Neural cell (in vitro differentiated cells): ENCODE results near the gene EHBP1. TPM values are rescaled to one million over a fixed set of nuclear protein-coding genes. Genes with fewer than 3 reads are reported as not detected.

Experiments
- H2AFZ ChIP-seq: fragments of 200-600, 300-800 bp; sonication (generic), shearing (Covaris generic); 2 replicates; pipeline ENCODE4 v1.6.0; 2014; ENCODE audit warnings: low read depth, mild to moderate bottlenecking, antibody characterized with exemption, low read length, moderate library complexity
- H3F3A ChIP-seq: fragments of 200-600 bp; shearing (Covaris generic); 2 replicates; pipeline ENCODE4 v1.6.1; 2016; ENCODE audit warnings: mild to moderate bottlenecking, moderate library complexity, mixed read lengths, antibody characterized with exemption, low read length; ENCODE audit not compliant: insufficient read depth, poor library complexity, severe bottlenecking
- H3K27ac ChIP-seq: fragments of 200-600, 300-800 bp; sonication (generic), shearing (Covaris generic); 2 replicates; pipeline ENCODE4 v1.5.1; 2014; ENCODE audit warnings: mild to moderate bottlenecking, low read length, moderate library complexity
- H3K27me3 ChIP-seq: fragments of 300-800, 200-600 bp; sonication (generic), shearing (Covaris generic); 2 replicates; pipeline ENCODE4 v1.6.0; 2014; ENCODE audit warnings: mild to moderate bottlenecking, low read depth, low read length, moderate library complexity; ENCODE audit not compliant: insufficient read depth
- H3K36me3 ChIP-seq: fragments of 300-800, 200-600 bp; sonication (generic), shearing (Covaris generic); 2 replicates; pipeline ENCODE4 v1.5.1; 2014; ENCODE audit warnings: mild to moderate bottlenecking, antibody characterized with exemption, low read length, moderate library complexity; ENCODE audit not compliant: insufficient read depth
- H3K4me2 ChIP-seq: fragments of 300-800, 200-600 bp; sonication (generic), shearing (Covaris generic); 2 replicates; pipeline ENCODE4 v1.6.0; 2014; ENCODE audit warnings: mild to moderate bottlenecking, low read length
- H3K4me3 ChIP-seq: fragments of 300-800, 200-600 bp; sonication (generic), shearing (Covaris generic); 2 replicates; pipeline ENCODE4 v1.5.1; 2014; ENCODE audit warnings: mild to moderate bottlenecking, low read length, moderate library complexity
- H3K79me2 ChIP-seq: fragments of 200-600 bp; shearing (Covaris generic); replicated peaks from 2 replicates; pipeline ENCODE4 v1.6.0; 2014; ENCODE audit warnings: mild to moderate bottlenecking, low read length, moderate library complexity; ENCODE audit not compliant: insufficient read depth
- H3K9ac ChIP-seq: fragments of 300-800, 200-600 bp; sonication (generic), shearing (Covaris generic); 2 replicates; pipeline ENCODE4 v1.6.1; 2016; ENCODE audit warnings: mild to moderate bottlenecking, low read length, mixed read lengths
- H3K9me2 ChIP-seq: fragments of 200-600 bp; shearing (Covaris generic); 2 replicates; pipeline ENCODE4 v1.6.1; 2016; ENCODE audit warnings: mild to moderate bottlenecking, low read length, mixed read lengths; ENCODE audit not compliant: insufficient read depth
- H3K9me3 ChIP-seq: fragments of 200-600, 300-800 bp; sonication (generic), shearing (Covaris generic); 2 replicates; pipeline ENCODE4 v1.6.1; 2016; ENCODE audit warnings: mild to moderate bottlenecking, mixed run types, low read length, moderate library complexity, mixed read lengths
- H4K20me1 ChIP-seq: fragments of 200-600 bp; shearing (Covaris generic); 2 replicates; pipeline ENCODE4 v1.6.1; 2016; ENCODE audit warnings: mild to moderate bottlenecking, mixed run types; ENCODE audit not compliant: insufficient read depth
- CTCF ChIP-seq: fragments of 450-650 bp; IDR thresholded peaks from 2 replicates; pipeline ENCODE4 v1.5.1; 2014; ENCODE audit warnings: antibody characterized with exemption, mild to moderate bottlenecking, moderate library complexity; ENCODE audit not compliant: poor library complexity, severe bottlenecking
- EP300 ChIP-seq: fragments of 450-650 bp; conservative IDR thresholded peaks from 2 replicates; pipeline ENCODE4 v1.6.1; 2014; ENCODE audit warnings: antibody characterized with exemption, mild to moderate bottlenecking, moderate library complexity; ENCODE audit not compliant: poor library complexity, severe bottlenecking
- EZH2 ChIP-seq: fragments of 200-600, 300-800 bp; shearing (Covaris generic), sonication (generic); IDR thresholded peaks from 2 replicates; pipeline ENCODE4 v1.6.1; 2014; ENCODE audit warnings: antibody characterized with exemption, low read length, borderline replicate concordance, mild to moderate bottlenecking; ENCODE audit not compliant: insufficient read depth, poor library complexity, severe bottlenecking
- MXI1 ChIP-seq: fragments of 450-650 bp; conservative IDR thresholded peaks from 2 replicates; pipeline ENCODE4 v1.6.1; 2014; ENCODE audit warnings: antibody characterized with exemption, mild to moderate bottlenecking; ENCODE audit not compliant: poor library complexity, severe bottlenecking
- POLR2AphosphoS5 ChIP-seq: IDR thresholded peaks from 2 replicates; pipeline ENCODE4 v1.6.1; 2012
- RAD21 ChIP-seq: fragments of 450-650 bp; conservative IDR thresholded peaks from 2 replicates; pipeline ENCODE4 v1.6.1; 2014; ENCODE audit warnings: antibody characterized with exemption, mild to moderate bottlenecking, moderate library complexity
- REST ChIP-seq: IDR thresholded peaks from 2 replicates; pipeline ENCODE4 v1.6.1; 2012; ENCODE audit warnings: borderline replicate concordance
- SMC3 ChIP-seq: fragments of 450-650 bp; conservative IDR thresholded peaks from 2 replicates; pipeline ENCODE4 v1.6.1; 2014; ENCODE audit warnings: antibody characterized with exemption, mild to moderate bottlenecking, moderate library complexity; ENCODE audit not compliant: poor library complexity
- TAF1 ChIP-seq: IDR thresholded peaks from 2 replicates; pipeline ENCODE4 v1.6.1; 2012; ENCODE audit warnings: low read depth
- polyA plus RNA-seq: library from polyadenylated mRNA; depleted of rRNA; stranded (reverse); fragments of >200 nt; gene quantifications from 2 replicates; pipeline ENCODE4 v1.2.3, GENCODE V29; 2014

Gene EHBP1
- polyA plus RNA-seq, 1 donor from 2014 or later, result 52.6 TPM

GRCh38 chr2:62732262-62732777 is 26.8 kb downstream of the EHBP1 start:
- Histone ChIP-seq H4K20me1 (no peaks in the 10 kb centered on the region), H3K79me2 (peaks cover 36% of the 10 kb centered on the region), H3K36me3 (no peaks in the 10 kb centered on the region), H2AFZ (no peak overlapping the region), H3K27ac (no peak overlapping the region), H3F3A (no peaks in the 10 kb centered on the region), H3K9ac (no peak overlapping the region), H3K9me3 (no peaks in the 10 kb centered on the region), H3K27me3 (no peaks in the 10 kb centered on the region), H3K4me3 (no peak overlapping the region), H3K9me2 (no peaks in the 10 kb centered on the region), H3K4me2 (no peak overlapping the region)
- TF ChIP-seq CTCF (no peak), POLR2AphosphoS5 (no peak), REST (no peak), TAF1 (no peak), RAD21 (no peak), MXI1 (no peak), EZH2 (no peak), SMC3 (no peak), EP300 (no peak)

- H3K27ac ChIP-seq, result no peak overlapping the region
- no peak for TF ChIP-seq EZH2
- TF ChIP-seq CTCF, result no peak
- no peak for TF ChIP-seq EP300
- no peak for TF ChIP-seq SMC3
- no peak for TF ChIP-seq REST
- TF ChIP-seq TAF1, result no peak
- no peak for TF ChIP-seq MXI1
- no peak for TF ChIP-seq POLR2AphosphoS5
- TF ChIP-seq RAD21, result no peak
- H3K4me3 ChIP-seq, result no peak overlapping the region
- H3K36me3 ChIP-seq, result no peaks in the 10 kb centered on the region
- H3K4me2 ChIP-seq, result no peak overlapping the region
- H2AFZ ChIP-seq, result no peak overlapping the region
- H3K27me3 ChIP-seq, result no peaks in the 10 kb centered on the region
- peaks cover 36% of the 10 kb centered on the region for H3K79me2 ChIP-seq
- no peaks in the 10 kb centered on the region for H3K9me3 ChIP-seq
- no peaks in the 10 kb centered on the region for H3K9me2 ChIP-seq
- no peak overlapping the region for H3K9ac ChIP-seq
- H4K20me1 ChIP-seq, result no peaks in the 10 kb centered on the region
- H3F3A ChIP-seq, result no peaks in the 10 kb centered on the region
These were observed 28.0 kb downstream of the EHBP1 start for GRCh38 chr2:62733546-62733945.
